K562 (cell line): Measurements from ENCODE around the gene TPGS1. TPM values are rescaled to one million over a fixed set of nuclear protein-coding genes. Genes with fewer than 3 reads are reported as not detected.

Experiments used
- ELF4 ChIP-seq: fragments of 450-650 bp; formaldehyde crosslinking; IDR thresholded peaks from 2 replicates; pipeline ENCODE4 v1.4.0; 2022; ENCODE audit warnings: missing genetic modification characterization
- NELFE ChIP-seq: IDR thresholded peaks from 2 replicates; pipeline ENCODE4 v1.6.1; 2011; ENCODE audit warnings: mild to moderate bottlenecking; ENCODE audit not compliant: insufficient read depth, insufficient read length
- POLR3G ChIP-seq: IDR thresholded peaks from 2 replicates; pipeline ENCODE4 v1.6.1; 2011; ENCODE audit not compliant: insufficient read length, insufficient replicate concordance; ENCODE audit errors: extremely low read depth
- polyA plus RNA-seq, 8 experiments: library from polyadenylated mRNA; depleted of rRNA in 4 of 8; stranded (reverse) in 5 of 8; unstranded in 3 of 8; fragments of >200 nt; fragmentation: Nextera tagmentation in 2 of 8; fragmentation: Illumina TruSeq in 1 of 8; extraction: Ambion mirVana in 2 of 8; extraction: Trizol in 1 of 8; gene quantifications; 2 replicates each; pipeline versions ENCODE4 v1.2.1 to v1.2.3, GENCODE V29; 2011 to 2014; ENCODE audit warnings: inconsistent platforms in 1 of 8, missing spikeins in 1 of 8
- total RNA-seq, 7 experiments: library from RNA; depleted of rRNA in 6 of 7; stranded (reverse); fragments of >200 nt in 6 of 7; fragmentation: Illumina TruSeq in 2 of 7; extraction: Trizol in 2 of 7; gene quantifications; 2 replicates each; pipeline versions ENCODE4 v1.2.1 to v1.2.3, GENCODE V29; 2011 to 2021; ENCODE audit warnings: low replicate concordance in 1 of 7
- TF ChIP-seq, protein P1 (sequence below): fragments of 200-600 bp; sonication (generic); IDR thresholded peaks from one replicate; pipeline ENCODE4 v1.6.1; 2012; ENCODE audit warnings: mild to moderate bottlenecking, low read depth, low read length, inconsistent platforms
- TF ChIP-seq, protein P2 (sequence below): fragments of 200-800 bp; sonication (Bioruptor generic); IDR thresholded peaks from 2 replicates; pipeline ENCODE4 v1.6.1; 2017; ENCODE audit warnings: missing genetic modification characterization, missing compliant biosample characterization
- TF ChIP-seq, protein P3 (sequence below): sonication (generic); IDR thresholded peaks from 2 replicates; pipeline ENCODE4 v1.6.1; 2016
- TF ChIP-seq, protein P4 (sequence below): sonication (generic); formaldehyde crosslinking; IDR thresholded peaks from 2 replicates; pipeline ENCODE4 v1.8.0; 2023; ENCODE audit warnings: mild to moderate bottlenecking, missing genetic modification reagents

TPGS1 gene
- total and polyA plus RNA-seq, 9 of the 15 experiments (the other 6 are each of a cell fraction or from before 2014, with no cell fraction given) = 0.30 to 31.6 (median 1.2) TPM; not detected in 2

DNA sequence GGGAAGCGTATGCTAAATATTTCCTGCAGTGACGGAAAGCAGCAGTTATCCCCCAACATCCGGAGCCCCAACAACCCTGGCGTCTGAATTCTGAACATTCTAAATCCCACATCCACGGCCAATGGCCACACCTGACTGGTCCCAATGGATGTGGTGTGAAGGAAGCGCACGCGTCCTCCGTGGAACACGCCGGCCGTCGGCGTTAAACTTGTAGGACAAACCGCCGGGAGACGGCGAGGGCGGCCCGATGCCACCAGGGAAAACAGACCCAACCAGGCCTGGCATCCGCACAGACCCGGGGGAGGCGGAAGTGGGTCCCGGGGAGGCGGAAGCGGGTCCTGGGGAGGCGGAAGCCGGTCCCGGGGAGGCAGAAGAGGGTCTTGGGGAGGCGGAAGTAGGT is 49.7 kb upstream of the TPGS1 start (continued):
- TF ChIP-seq, protein P1, sequence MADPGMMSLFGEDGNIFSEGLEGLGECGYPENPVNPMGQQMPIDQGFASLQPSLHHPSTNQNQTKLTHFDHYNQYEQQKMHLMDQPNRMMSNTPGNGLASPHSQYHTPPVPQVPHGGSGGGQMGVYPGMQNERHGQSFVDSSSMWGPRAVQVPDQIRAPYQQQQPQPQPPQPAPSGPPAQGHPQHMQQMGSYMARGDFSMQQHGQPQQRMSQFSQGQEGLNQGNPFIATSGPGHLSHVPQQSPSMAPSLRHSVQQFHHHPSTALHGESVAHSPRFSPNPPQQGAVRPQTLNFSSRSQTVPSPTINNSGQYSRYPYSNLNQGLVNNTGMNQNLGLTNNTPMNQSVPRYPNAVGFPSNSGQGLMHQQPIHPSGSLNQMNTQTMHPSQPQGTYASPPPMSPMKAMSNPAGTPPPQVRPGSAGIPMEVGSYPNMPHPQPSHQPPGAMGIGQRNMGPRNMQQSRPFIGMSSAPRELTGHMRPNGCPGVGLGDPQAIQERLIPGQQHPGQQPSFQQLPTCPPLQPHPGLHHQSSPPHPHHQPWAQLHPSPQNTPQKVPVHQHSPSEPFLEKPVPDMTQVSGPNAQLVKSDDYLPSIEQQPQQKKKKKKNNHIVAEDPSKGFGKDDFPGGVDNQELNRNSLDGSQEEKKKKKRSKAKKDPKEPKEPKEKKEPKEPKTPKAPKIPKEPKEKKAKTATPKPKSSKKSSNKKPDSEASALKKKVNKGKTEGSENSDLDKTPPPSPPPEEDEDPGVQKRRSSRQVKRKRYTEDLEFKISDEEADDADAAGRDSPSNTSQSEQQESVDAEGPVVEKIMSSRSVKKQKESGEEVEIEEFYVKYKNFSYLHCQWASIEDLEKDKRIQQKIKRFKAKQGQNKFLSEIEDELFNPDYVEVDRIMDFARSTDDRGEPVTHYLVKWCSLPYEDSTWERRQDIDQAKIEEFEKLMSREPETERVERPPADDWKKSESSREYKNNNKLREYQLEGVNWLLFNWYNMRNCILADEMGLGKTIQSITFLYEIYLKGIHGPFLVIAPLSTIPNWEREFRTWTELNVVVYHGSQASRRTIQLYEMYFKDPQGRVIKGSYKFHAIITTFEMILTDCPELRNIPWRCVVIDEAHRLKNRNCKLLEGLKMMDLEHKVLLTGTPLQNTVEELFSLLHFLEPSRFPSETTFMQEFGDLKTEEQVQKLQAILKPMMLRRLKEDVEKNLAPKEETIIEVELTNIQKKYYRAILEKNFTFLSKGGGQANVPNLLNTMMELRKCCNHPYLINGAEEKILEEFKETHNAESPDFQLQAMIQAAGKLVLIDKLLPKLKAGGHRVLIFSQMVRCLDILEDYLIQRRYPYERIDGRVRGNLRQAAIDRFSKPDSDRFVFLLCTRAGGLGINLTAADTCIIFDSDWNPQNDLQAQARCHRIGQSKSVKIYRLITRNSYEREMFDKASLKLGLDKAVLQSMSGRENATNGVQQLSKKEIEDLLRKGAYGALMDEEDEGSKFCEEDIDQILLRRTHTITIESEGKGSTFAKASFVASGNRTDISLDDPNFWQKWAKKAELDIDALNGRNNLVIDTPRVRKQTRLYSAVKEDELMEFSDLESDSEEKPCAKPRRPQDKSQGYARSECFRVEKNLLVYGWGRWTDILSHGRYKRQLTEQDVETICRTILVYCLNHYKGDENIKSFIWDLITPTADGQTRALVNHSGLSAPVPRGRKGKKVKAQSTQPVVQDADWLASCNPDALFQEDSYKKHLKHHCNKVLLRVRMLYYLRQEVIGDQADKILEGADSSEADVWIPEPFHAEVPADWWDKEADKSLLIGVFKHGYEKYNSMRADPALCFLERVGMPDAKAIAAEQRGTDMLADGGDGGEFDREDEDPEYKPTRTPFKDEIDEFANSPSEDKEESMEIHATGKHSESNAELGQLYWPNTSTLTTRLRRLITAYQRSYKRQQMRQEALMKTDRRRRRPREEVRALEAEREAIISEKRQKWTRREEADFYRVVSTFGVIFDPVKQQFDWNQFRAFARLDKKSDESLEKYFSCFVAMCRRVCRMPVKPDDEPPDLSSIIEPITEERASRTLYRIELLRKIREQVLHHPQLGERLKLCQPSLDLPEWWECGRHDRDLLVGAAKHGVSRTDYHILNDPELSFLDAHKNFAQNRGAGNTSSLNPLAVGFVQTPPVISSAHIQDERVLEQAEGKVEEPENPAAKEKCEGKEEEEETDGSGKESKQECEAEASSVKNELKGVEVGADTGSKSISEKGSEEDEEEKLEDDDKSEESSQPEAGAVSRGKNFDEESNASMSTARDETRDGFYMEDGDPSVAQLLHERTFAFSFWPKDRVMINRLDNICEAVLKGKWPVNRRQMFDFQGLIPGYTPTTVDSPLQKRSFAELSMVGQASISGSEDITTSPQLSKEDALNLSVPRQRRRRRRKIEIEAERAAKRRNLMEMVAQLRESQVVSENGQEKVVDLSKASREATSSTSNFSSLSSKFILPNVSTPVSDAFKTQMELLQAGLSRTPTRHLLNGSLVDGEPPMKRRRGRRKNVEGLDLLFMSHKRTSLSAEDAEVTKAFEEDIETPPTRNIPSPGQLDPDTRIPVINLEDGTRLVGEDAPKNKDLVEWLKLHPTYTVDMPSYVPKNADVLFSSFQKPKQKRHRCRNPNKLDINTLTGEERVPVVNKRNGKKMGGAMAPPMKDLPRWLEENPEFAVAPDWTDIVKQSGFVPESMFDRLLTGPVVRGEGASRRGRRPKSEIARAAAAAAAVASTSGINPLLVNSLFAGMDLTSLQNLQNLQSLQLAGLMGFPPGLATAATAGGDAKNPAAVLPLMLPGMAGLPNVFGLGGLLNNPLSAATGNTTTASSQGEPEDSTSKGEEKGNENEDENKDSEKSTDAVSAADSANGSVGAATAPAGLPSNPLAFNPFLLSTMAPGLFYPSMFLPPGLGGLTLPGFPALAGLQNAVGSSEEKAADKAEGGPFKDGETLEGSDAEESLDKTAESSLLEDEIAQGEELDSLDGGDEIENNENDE = no peak
- no peak for TF ChIP-seq NELFE
- TF ChIP-seq, protein P2, sequence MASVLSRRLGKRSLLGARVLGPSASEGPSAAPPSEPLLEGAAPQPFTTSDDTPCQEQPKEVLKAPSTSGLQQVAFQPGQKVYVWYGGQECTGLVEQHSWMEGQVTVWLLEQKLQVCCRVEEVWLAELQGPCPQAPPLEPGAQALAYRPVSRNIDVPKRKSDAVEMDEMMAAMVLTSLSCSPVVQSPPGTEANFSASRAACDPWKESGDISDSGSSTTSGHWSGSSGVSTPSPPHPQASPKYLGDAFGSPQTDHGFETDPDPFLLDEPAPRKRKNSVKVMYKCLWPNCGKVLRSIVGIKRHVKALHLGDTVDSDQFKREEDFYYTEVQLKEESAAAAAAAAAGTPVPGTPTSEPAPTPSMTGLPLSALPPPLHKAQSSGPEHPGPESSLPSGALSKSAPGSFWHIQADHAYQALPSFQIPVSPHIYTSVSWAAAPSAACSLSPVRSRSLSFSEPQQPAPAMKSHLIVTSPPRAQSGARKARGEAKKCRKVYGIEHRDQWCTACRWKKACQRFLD (CRISPR knock-in tag) = no peak
- TF ChIP-seq, protein P3, sequence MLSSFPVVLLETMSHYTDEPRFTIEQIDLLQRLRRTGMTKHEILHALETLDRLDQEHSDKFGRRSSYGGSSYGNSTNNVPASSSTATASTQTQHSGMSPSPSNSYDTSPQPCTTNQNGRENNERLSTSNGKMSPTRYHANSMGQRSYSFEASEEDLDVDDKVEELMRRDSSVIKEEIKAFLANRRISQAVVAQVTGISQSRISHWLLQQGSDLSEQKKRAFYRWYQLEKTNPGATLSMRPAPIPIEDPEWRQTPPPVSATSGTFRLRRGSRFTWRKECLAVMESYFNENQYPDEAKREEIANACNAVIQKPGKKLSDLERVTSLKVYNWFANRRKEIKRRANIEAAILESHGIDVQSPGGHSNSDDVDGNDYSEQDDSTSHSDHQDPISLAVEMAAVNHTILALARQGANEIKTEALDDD = no peak
- TF ChIP-seq POLR3G = no peak
- no peak for TF ChIP-seq ELF4 (CRISPR knock-in tag)
- TF ChIP-seq, protein P4, sequence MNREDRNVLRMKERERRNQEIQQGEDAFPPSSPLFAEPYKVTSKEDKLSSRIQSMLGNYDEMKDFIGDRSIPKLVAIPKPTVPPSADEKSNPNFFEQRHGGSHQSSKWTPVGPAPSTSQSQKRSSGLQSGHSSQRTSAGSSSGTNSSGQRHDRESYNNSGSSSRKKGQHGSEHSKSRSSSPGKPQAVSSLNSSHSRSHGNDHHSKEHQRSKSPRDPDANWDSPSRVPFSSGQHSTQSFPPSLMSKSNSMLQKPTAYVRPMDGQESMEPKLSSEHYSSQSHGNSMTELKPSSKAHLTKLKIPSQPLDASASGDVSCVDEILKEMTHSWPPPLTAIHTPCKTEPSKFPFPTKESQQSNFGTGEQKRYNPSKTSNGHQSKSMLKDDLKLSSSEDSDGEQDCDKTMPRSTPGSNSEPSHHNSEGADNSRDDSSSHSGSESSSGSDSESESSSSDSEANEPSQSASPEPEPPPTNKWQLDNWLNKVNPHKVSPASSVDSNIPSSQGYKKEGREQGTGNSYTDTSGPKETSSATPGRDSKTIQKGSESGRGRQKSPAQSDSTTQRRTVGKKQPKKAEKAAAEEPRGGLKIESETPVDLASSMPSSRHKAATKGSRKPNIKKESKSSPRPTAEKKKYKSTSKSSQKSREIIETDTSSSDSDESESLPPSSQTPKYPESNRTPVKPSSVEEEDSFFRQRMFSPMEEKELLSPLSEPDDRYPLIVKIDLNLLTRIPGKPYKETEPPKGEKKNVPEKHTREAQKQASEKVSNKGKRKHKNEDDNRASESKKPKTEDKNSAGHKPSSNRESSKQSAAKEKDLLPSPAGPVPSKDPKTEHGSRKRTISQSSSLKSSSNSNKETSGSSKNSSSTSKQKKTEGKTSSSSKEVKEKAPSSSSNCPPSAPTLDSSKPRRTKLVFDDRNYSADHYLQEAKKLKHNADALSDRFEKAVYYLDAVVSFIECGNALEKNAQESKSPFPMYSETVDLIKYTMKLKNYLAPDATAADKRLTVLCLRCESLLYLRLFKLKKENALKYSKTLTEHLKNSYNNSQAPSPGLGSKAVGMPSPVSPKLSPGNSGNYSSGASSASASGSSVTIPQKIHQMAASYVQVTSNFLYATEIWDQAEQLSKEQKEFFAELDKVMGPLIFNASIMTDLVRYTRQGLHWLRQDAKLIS (CRISPR knock-in tag) = no peak
- TF ChIP-seq, all 486 proteins: peak for 0
